ENCODE measurements around the gene CAMSAP2.
A peak's percentile ranks its signal among the peaks of the same experiment; 100 is the strongest.

The CAMSAP2 gene

DNA sequence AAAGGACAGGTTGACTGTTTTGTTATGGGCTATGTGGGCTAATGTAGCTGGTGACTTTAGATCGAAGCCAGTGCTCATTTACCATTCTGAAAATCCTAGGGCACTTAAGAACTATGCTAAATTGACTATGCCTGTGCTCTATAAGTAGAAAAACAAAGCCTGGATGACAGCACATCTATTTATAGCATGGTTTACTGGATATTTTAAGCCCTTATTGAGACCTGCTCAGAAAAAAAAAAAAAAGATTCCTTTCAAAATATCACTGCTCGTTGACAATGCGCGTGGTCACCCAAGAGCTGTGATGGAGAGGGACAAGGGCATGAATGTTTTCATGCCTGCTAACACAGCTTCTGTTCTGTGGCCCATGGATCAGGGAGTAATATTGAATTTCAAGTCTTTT is 48.1 kb downstream of the CAMSAP2 start:
- TF ChIP-seq, protein P1, sequence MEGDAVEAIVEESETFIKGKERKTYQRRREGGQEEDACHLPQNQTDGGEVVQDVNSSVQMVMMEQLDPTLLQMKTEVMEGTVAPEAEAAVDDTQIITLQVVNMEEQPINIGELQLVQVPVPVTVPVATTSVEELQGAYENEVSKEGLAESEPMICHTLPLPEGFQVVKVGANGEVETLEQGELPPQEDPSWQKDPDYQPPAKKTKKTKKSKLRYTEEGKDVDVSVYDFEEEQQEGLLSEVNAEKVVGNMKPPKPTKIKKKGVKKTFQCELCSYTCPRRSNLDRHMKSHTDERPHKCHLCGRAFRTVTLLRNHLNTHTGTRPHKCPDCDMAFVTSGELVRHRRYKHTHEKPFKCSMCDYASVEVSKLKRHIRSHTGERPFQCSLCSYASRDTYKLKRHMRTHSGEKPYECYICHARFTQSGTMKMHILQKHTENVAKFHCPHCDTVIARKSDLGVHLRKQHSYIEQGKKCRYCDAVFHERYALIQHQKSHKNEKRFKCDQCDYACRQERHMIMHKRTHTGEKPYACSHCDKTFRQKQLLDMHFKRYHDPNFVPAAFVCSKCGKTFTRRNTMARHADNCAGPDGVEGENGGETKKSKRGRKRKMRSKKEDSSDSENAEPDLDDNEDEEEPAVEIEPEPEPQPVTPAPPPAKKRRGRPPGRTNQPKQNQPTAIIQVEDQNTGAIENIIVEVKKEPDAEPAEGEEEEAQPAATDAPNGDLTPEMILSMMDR (IDR thresholded peaks at IDR 0.05), result no peak

DNA sequence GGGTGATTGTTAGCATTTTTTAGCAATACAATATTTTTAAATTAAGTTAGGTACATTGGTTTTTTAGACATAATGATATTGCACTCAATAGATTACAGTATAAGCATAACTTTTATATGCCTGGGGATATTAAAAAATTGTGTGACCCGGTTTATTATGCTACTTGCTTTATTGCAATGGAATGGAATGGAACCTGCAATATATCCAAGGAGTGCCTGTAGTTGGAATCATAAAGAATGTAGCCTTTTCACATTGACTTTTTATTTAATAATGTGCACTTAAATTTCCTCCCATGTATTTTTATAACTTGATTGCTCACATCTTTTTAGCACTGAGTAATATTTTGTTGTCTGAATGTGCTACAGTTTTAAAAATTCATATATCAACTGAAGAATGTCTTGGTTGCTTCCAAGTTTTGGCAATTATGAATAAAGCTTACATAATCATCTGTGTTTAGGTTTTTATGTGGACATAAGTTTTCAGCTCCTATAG is 49.2 kb downstream of the CAMSAP2 start:
- TF ChIP-seq, protein P1 (IDR thresholded peaks at IDR 0.05), result no peak

DNA sequence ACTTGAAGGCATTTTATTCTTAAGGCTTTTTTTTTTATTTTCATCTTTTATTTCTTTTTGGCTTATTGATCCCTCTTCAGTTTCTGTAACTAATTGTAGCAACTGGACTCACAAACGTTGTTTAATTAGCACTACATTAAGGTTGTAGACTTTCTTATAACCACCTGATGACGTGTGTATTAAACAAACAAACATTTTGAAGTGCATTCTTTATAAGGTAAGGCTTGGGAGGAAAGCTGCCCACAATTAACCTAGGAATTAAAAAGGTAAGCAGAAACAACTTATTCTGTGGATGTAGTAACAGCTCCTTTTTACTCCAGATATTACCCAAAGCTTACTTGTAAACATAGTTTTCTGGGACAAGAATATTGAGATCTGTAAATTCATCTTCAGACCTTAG is 55.0 kb downstream of the CAMSAP2 start:
- TF ChIP-seq, protein P1 (IDR thresholded peaks at IDR 0.05), result no peak

DNA sequence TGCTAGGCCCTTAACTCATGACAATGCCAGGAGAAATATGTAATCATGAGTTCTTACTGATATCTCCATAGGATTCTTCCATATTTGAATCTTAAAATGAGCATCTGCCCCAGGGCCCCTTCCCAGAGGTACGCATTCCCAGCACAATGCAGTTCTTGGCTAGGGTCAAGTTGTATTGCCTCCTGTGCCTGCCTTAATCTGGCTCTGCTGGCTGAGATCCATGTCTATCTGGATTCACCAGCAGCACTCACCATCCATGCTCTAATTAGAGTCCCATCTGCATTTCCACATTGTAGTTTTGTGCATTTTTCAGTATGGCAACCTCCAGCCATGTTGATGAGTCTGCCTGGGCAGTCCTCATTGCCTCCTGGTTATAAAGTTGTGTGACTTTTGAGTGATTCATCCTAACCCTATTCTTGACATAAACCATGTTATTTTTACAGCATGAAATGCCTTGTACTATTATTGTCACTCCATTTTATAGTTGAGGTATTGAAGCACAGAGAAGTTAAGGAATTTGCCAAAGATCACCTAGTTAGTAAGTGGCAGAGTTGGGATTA is 55.9 kb downstream of the CAMSAP2 start:
- TF ChIP-seq, protein P1 (IDR thresholded peaks at IDR 0.05), result no peak

DNA sequence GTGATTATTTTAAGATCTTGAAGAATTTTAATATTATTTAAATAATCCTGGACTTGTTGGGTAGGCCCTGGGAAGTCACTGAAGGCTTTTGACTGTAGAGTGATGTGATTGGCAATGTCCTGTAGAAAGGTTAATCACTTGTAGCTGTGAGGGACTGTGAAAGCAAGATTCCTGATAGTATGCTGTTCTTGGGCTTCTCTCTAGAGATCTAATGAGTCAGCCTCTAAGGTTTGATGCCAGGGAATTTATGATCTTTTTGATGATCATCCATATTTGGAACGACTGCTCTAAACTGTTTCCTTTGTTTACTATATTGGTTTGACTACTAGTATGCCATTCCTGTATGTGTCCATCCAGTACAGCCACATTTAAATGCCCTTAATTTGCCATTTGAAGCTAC is 56.5 kb downstream of the CAMSAP2 start:
- TF ChIP-seq, protein P1 (IDR thresholded peaks at IDR 0.05), result no peak

DNA sequence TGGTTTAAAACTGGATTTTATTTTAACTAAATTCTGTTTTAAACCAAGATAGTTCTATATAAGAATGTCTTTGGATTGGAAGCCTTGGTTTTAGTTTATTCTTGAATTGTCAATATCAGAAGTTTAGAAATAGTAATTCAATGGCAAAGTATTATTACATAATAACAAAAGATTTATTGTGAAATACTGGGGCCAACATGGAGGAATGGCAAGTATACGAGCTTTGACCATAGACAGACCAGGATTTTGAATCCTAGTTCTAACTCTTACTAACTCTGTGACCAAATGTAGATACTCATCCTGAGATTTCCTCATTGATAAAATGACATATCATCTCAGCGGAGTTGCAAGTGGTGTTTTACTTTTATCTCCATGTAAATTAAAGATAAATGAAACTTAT is 63.3 kb downstream of the CAMSAP2 start:
- TF ChIP-seq, protein P1 (IDR thresholded peaks at IDR 0.05), result no peak

DNA sequence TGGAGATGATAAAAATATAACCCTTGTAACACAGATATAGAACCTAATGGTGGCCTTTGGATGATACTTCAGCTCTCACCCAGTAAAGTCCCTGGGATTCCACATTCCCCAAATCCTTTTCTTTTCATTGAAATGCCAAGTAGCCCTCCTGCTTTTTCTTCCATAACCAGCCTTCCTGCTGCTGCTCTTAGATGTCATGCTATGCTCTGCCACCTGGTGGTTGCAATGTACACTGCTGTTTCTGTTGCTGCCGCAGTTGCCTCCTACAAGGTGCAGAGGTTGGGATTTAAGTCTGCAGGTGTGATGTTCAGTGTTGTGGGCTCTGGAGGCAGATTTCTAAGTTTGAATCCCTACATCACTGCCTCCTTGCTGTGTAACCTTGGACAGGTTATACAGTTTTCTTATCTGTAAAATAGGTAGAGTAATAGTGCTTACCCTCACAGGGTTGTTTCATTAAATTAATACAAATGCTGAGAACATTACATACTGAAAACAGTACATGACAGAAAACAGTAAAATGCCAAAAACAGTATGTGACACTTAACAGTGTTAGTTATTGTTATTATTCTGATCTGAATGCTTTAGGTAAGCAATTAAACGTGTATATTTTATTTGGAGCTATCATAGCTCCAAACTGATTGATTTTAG is 64.3 kb downstream of the CAMSAP2 start:
- TF ChIP-seq, protein P1 (IDR thresholded peaks at IDR 0.05), result peak; percentile 98

Measured in LNCAP (cell line).